Measurements from ENCODE around the gene IQSEC2.

DNA sequence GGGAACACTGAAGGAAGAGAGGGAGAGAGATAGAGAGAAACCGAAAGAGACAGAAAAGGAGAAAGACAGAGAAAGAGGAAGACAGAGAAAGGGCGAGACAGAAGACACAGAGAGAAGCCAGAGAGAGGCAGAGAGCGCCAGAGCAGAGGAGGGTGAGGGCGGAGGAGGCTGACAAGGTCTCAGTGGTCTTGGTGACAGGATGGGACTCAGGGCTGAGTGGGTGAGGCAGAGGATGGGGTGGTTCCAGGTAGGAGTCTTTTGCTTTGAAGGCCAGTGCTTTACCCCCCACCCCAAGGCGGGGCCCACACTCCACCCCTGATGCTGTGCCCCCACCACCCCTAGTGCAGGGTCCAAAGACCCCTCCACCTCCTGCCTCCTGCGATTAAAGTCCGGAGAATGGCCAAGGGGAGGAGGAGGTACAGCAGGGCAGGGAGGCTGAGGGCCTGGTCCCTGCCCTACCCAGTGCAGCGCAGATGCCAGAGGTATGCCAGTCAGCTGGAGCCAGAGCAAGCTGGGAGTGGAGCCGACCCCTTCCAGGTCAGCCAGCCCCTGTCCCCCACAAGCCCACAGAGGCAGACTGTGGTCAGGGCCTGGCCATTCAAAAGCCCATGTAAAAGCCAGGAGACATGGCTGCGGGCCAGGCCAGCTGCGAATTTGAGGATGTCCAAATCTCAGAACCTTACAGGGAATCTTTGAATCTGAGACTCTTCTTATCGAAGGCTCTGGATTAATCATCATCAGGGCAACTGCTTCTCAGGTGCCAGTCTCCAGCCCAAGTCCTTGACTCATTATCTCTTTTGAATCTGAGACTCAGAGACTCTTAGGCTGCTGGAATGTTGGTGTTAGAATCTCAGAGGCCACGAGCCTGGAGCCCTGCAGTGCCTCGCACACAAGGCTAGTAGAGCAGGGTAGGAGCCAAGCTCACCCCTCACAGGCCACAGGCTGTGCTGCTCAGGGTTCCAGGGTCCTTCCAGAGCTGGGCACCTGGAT is 758 bp downstream of the IQSEC2 start:
- TF ChIP-seq, protein P1, sequence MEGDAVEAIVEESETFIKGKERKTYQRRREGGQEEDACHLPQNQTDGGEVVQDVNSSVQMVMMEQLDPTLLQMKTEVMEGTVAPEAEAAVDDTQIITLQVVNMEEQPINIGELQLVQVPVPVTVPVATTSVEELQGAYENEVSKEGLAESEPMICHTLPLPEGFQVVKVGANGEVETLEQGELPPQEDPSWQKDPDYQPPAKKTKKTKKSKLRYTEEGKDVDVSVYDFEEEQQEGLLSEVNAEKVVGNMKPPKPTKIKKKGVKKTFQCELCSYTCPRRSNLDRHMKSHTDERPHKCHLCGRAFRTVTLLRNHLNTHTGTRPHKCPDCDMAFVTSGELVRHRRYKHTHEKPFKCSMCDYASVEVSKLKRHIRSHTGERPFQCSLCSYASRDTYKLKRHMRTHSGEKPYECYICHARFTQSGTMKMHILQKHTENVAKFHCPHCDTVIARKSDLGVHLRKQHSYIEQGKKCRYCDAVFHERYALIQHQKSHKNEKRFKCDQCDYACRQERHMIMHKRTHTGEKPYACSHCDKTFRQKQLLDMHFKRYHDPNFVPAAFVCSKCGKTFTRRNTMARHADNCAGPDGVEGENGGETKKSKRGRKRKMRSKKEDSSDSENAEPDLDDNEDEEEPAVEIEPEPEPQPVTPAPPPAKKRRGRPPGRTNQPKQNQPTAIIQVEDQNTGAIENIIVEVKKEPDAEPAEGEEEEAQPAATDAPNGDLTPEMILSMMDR (IDR thresholded peaks at IDR 0.05; ENCODE audit: low read depth, low read length), result no peak
- TF ChIP-seq POLR2A (IDR thresholded peaks at IDR 0.05; ENCODE audit: extremely low read depth, insufficient read length), result no peak
- TF ChIP-seq, protein P2, sequence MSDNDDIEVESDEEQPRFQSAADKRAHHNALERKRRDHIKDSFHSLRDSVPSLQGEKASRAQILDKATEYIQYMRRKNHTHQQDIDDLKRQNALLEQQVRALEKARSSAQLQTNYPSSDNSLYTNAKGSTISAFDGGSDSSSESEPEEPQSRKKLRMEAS (IDR thresholded peaks at IDR 0.05; ENCODE audit: low read depth, low read length), result no peak

All from NB4 (cell line).